Measurements from ENCODE around the gene ZNF101. TPM values are rescaled to one million over a fixed set of nuclear protein-coding genes. Genes with fewer than 3 reads are reported as not detected.
A peak's percentile ranks its signal among the peaks of the same experiment; 100 is the strongest.

Gene ZNF101
- total and polyA plus RNA-seq, 2 of the 4 experiments (the other 2 are of a cell fraction) = 2.8 to 7.3 TPM

- TSS peak; percentile 32 for BruUV-seq (replicated peaks)
- intact Hi-C loops (cut with micrococcal nuclease) (loop anchor here (2.0 kb wide), 1 partner anchor 113 kb away; no protein-coding TSS in a partner anchor), dilution Hi-C loops (cut with HindIII; ENCODE audit: low sequenced_read_pairs, unreplicated experiment) (no loop called here), in situ Hi-C loops (cut with MboI; ENCODE audit: low sequenced_read_pairs) (no loop called here)
- peaks cover 37% of the 10 kb centered on the region for H4K20me1 ChIP-seq (ENCODE audit: insufficient read depth, low read length)
- H3K4me1 ChIP-seq (ENCODE audit: control insufficient read depth, insufficient read depth, low read length) = peaks cover 9% of the 10 kb centered on the region; the same call in 1 of the 2 replicates
- H2BK15ac ChIP-seq (ENCODE audit: low read depth, low read length) = peak within 1 kb of the TSS; percentile 59; the same call in 1 of the 3 replicates
- H3K27me3 ChIP-seq (ENCODE audit: control insufficient read depth, insufficient read depth, low read length) = no peaks in the 10 kb centered on the region
- 0 out of 2 replicates have a peak within 1 kb of the TSS, but pooled peaks have one; percentile 36 for H2BK20ac ChIP-seq (ENCODE audit: low read depth, low read length)
- peak within 1 kb of the TSS; percentile 88 for H2AK5ac ChIP-seq (ENCODE audit: low read depth, low read length)
- peak within 1 kb of the TSS; percentile 93 for H3K27ac ChIP-seq (ENCODE audit: insufficient read depth, low read length)
- peak within 1 kb of the TSS; percentile 76 for H2AK9ac ChIP-seq (replicated peaks; ENCODE audit: low read depth, low read length, poor library complexity)
- H3K4ac ChIP-seq (ENCODE audit: low read depth, low read length) = peak within 1 kb of the TSS; percentile 81
- H2BK120ac ChIP-seq (ENCODE audit: low read depth, low read length) = peak within 1 kb of the TSS; percentile 92
- ATAC-seq (ENCODE audit: low read depth) (peak; percentile 95), DNase-seq (peak; percentile 97)
- peak within 1 kb of the TSS; percentile 95 for H4K91ac ChIP-seq (ENCODE audit: insufficient read depth, low read depth, low read length)
- WGBS, 2 experiments (ENCODE audit: extremely low coverage in 2 of 2, insufficient read length in 1 of 2) = 0% methylated on average over 38 of the region's 85 CpGs; no CpG with 5 or more reads in 1 of the 2 experiments
- POLR2A ChIA-PET (ENCODE audit: unreplicated experiment) = interaction anchor here (1.0 kb wide), 1 partner anchor 158 kb away, joined by 10 read pairs; the partner anchor contains the start of gene ZNF506
- CTCF ChIA-PET = interaction anchor here (0.5 kb wide), 1 partner anchor 154 kb away, joined by 3 read pairs; no protein-coding TSS in a partner anchor
- H3K18ac ChIP-seq (ENCODE audit: low read depth, low read length) = peak within 1 kb of the TSS; percentile 85
- no peaks in the 10 kb centered on the region for H3K9me3 ChIP-seq (ENCODE audit: control insufficient read depth, insufficient read depth, low read length)
- peak within 1 kb of the TSS; percentile 83 for H3K14ac ChIP-seq (replicated peaks; ENCODE audit: low read depth, low read length)
- H3K36me3 ChIP-seq (ENCODE audit: control insufficient read depth, insufficient read depth, low read length) = peaks cover 16% of the 10 kb centered on the region
- peak within 1 kb of the TSS; percentile 82 to 95 for H4K8ac ChIP-seq (ENCODE audit: low read depth in 2 of 2, low read length in 2 of 2)
- peak within 1 kb of the TSS; percentile 92 for H3K4me2 ChIP-seq (ENCODE audit: low read depth, low read length)
- H3K79me1 ChIP-seq (ENCODE audit: low read depth in 1 of 2, low read length in 2 of 2) = peaks cover 20 to 39% of the 10 kb centered on the region in 2 experiments
- H2BK5ac ChIP-seq (ENCODE audit: low read depth, low read length, poor library complexity, severe bottlenecking) = peak within 1 kb of the TSS; percentile 89
- peak within 1 kb of the TSS; percentile 80 for H3K23ac ChIP-seq (ENCODE audit: low read depth, low read length)
- peak within 1 kb of the TSS; percentile 72 for H3K9ac ChIP-seq (ENCODE audit: low read depth, low read length)
- peak within 1 kb of the TSS; percentile 78 for H3K4me3 ChIP-seq (ENCODE audit: insufficient read depth, low read depth, low read length)
- peak within 1 kb of the TSS; percentile 60; the same call in 1 of the 2 replicates for H3K56ac ChIP-seq (ENCODE audit: extremely low read depth, insufficient read depth, low read length)
- TF ChIP-seq RCOR1 (IDR thresholded peaks at IDR 0.05; ENCODE audit: insufficient replicate concordance, low read length) (no peak), CEBPB (IDR thresholded peaks at IDR 0.05; ENCODE audit: low read depth, low read length) (no peak), POLR2A (IDR thresholded peaks at IDR 0.05; ENCODE audit: low read depth, low read length) (peak; percentile 76), MAZ (IDR thresholded peaks at IDR 0.05; ENCODE audit: borderline replicate concordance, low read depth, low read length) (0 out of 2 replicates have a peak, but pooled peaks have one; percentile 19), ELK1 (IDR thresholded peaks at IDR 0.05; ENCODE audit: borderline replicate concordance, low read depth, low read length) (0 out of 2 replicates have a peak, but pooled peaks have one; percentile 9), USF2 (IDR thresholded peaks at IDR 0.05; ENCODE audit: low read depth, low read length) (no peak), MXI1 (IDR thresholded peaks at IDR 0.05; ENCODE audit: borderline replicate concordance, low read depth, low read length) (0 out of 2 replicates have a peak, but pooled peaks have one; percentile 49)
- peaks cover 23% of the 10 kb centered on the region for H3K9me1 ChIP-seq (ENCODE audit: insufficient read depth, low read length)
- peak within 1 kb of the TSS; percentile 90 for H2AFZ ChIP-seq (replicated peaks; ENCODE audit: low read length, poor library complexity)
- peak within 1 kb of the TSS; percentile 91 for H4K5ac ChIP-seq (ENCODE audit: low read depth, low read length)
Measured at GRCh38 chr19:19663256-19664120, 5.2 kb upstream of the ZNF101 start, which contains the start of gene ATP13A1. TSS of gene ATP13A1 (minus strand) at chr19:19663676. CDS start at chr19:19663666, 10 bp downstream.
